GM18909 (cell line): ENCODE data around the gene CYB5B.

ENCODE experiments used
- ATAC-seq: cut with Tn5 transposase; IDR thresholded peaks from one replicate; pipeline ENCODE4 v1.9.1; 2021; ENCODE audit warnings: mild to moderate bottlenecking; ENCODE audit not compliant: unreplicated experiment, poor library complexity

Gene CYB5B

DNA sequence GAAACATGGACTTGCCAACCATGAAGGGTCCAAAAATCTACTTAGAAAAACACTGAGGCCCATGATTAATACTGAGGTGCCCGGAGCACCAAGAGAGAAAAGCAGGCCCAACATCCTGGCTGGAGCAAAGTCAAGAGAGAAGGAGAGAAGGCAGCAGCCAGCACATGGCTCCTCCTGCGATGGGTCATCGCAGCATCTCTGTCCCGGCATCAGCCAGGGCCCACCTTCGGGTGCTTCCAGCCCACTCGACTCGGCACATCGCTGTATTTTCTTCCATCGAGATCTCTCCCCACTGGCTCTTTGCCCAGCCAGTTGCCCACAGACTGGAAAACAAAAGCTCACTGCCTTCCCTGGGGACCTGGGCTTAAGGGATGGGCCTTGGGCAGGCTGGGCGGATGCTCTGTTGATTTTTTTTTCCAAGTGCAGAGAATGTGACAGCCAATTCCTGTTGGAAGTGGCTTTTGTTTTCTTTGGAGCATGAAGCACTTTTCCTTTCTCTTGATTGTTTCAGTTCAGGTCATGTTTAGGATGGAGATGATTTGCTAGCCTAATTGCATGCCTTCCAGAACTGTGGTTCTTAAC lies 58.1 kb downstream of the CYB5B start:
- no peak for ATAC-seq

DNA sequence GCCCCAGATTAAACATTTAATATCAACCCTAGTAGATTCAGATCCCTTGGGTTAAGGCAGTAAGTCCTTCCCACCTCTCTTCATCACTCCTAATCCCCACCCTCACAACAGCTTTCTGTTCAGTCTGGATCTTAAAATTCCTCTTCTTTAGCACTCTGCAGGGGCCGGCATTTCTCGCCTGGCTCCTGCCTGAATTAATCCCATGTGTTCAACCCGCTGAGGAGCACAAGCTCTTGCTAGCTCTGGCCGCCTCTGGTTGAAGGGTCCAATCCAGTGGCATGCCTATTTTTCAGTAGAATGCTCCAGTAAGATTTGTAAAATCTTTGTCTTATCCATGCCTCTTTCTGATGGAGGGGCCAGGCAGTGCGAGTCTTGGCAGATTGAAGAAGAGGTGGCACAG lies 59.2 kb downstream of the CYB5B start:
- ATAC-seq: no peak

DNA sequence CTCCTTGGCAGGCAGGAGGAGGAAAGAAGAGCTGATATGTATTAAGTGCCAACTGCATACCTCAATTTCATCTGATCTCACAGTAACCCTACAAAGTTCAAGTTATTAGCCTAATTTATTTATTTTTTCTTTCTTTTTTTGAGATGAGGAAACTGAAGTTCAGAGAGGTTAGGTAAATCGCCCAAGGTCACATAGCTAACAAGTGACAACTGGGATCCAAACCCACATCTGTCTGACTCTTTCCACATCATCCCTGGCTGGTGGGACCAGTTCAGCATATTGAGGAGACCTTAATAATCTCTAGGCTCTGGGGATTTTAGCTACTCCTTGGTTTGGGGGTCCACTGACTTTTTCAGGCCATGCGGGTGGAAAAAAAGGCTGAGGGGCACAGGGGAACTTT lies 60.9 kb downstream of the CYB5B start:
- ATAC-seq: no peak

DNA sequence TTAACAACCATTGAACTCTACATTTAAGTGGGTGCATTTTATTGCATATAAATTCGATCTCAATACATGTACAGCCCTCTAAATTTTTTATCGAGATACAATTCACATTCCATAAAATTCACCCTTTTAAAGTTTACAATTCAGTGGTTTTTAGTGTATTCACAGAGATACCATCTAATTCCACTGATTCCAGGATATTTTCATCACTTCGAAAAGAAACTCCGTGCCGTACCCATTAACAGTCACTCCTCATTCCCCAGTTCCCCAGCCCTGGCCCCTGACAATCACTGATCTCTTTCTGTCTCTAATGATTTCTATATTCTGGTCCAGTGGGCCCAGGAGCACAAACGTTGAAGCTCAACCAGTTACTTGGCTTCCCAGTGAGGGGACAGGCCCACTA lies 61.4 kb downstream of the CYB5B start:
- no peak for ATAC-seq

DNA sequence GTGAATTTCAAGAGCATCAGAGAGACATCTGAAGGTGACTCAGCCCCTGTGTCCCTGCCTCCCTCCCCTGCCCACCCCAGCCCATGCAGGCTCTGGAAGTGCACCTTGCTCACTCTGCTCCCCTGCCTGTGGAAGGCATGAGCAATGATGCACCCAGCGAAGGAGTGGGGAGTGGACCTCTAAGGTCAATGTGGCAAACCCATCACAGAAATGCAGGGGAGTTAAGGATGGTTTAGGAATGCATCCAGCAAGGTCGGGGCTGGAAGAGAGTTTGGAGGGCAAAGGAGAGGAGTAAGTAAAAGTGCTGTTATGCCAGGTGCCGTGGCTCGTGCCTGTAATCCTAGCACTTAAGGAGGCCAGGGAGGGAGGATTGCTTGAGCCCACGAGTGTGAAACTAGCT lies 61.9 kb downstream of the CYB5B start:
- ATAC-seq: no peak

DNA sequence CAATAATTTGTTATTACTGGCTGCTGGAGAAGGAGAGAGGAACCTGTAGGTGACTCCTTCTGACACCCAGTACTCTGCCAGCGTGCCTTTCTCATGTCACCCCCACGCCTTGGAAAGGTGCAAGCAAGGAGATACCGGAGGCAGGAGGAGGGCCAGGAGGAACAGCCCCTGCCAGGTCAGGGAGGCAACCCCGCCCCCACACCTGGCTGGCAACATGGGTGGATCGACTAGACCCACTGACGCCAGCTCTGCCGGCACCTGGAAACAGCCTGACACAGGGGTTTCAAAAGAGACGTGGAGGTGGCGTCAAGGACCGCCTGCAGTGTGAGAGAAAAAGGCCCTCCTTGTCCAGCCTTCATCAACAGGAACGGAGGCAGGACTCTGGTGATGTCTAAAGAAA lies 62.3 kb downstream of the CYB5B start:
- ATAC-seq: no peak

DNA sequence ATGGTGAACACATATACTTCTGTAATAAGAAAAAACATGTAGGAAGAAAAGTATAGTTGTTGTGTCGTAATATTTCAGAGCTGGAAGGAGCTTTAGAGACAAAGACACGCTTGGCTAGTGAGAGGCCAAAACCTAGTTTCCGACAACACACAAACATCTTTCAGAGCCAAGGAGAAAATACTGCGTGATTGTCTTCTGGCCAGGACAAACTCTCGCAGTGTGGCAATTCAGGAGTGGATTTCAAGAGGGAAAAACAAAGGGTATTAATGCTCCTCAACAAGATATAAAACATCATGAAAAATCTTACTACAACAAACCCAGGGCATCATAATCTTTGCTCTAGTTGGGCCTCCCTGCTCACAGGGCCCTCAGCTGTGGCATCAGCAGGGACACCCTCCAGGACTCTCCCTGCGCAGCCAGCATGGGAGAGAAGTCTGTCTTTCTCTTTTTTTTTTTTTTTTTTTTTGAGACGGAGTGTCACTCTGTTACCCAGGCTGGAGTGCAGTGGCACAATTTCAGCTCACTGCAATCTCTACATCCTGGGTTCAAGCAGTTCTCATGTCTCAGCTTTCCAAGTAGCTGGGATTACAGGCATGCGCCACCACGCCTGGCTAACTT lies 66.4 kb downstream of the CYB5B start:
- no peak for ATAC-seq

DNA sequence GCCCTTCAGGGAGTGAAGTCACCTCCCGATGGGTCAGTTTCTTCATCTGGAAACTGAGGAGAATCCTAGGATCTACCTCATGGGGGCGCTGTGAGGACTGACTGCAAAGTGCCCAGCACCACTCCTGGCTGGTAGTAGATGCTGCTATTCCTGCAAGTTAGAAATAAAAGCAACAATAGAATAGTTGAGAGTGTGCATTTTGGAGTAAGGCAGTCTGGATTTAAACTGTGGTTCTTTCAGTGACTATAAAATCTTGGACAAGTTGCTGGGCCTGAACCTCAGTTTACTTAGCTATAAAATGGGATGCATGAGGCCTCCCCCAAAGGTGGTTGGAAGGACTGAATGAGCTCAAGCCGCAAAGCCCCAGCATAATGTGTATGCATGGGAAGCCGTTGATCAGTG lies 70.6 kb downstream of the CYB5B start:
- no peak for ATAC-seq

DNA sequence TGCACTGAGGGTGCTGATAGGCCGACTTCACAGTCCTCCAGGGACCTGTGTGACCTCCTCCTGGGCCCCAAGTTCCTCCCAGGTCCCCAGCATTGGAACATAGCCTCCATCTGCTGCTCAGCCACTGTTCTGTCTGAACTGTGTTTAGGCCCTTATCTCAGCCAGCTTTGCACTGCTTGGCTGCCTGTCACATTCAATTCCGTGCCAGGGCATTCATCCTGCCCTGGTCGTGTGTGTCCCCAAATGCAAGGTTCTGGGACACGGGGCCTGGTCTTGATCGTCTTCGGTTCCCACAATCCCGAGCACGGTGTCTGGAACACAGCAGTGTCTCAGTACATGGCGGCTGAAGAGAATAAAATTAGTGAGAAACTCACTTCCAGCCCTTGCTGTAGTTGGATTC lies 71.4 kb downstream of the CYB5B start:
- ATAC-seq: no peak

DNA sequence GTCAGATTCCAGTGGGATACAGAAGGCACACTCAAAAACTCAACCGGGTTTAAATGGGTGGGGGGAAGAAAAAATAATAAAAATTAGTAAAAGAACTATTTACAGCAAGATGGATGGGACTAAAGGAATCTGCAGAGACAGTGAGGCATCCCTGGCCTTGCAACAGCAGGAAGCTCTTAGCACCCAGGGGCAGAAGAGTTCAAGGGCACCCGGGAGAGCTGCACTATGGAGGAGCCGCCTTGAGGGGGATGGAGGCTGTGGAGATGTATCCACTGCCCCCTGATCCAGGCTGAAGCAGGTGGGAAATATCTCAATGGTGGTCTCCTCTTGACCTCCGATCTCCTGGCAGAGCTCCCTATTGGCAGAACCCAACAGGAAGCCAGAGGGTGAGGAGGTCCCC lies 72.0 kb downstream of the CYB5B start:
- ATAC-seq: no peak

DNA sequence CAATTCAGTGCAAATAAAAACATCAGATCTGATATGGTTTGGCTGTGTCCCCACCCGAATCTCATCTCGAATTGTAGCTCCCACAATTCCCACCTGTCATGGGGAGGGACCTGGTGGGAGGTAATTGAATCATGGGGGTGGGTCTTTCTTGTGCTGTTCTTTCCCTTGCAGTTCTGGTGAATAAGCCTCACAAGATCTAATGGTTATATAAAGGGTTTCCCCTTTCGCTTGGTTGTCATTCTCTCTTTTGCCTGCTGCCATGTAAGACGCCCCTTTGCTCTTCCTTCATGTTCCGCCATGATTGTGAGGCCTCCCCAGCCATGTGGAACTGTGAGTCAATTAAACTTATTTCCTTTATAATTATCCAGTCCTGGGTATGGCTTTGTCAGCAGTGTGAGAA lies 72.5 kb downstream of the CYB5B start:
- ATAC-seq: no peak

DNA sequence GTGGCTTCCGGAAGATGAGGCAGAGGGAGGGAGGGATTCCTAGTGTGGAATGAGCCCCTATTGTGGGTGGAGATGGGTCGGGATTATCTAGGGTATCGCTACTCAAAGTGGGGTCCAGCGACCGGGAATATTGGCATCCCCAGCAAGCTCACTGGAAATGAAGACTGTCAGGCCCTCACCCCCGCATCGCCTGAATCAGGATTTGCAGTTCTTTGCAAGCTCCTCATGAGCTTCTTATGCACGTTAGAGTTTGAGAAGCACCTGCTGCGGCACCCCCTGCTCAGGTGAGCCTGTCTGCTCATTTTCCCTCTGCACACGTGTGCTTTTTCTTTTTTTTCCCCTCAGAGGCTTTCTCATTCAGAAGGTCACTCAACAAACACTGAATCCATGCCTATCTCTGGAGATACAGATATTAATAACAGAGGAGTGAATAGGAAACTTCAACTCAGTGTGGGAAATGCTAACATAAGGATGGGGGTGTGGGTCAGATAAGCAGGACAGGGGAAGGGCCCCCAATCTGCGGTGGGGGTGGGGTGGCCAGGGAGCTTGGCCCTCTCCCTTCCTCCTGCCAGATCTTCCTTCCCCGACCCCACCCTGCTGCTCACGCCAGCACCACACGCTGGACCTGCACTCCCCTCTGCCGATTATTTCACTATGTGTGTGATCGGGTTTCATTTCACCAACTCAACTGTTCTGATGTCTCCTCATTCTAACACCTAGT lies 73.6 kb downstream of the CYB5B start:
- no peak for ATAC-seq

DNA sequence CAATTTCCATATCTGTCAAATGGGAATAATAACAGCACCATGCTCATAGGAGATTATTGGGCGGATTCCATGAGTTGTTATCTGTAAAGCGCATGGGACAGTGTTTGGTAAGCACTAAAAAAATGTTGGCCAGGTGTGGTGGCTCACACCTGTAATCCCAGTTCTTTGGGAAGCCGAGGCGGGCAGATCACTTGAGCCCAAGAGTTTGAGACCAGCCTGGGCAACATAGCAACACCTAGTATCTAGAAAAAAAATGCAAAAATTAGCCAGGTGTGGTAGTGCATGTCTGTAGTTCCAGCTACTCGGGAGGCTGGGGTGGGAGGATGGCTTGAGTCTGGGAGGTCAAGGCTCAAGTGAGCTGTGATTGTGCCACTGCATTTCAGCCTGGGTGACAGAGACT lies 74.5 kb downstream of the CYB5B start:
- ATAC-seq: no peak

DNA sequence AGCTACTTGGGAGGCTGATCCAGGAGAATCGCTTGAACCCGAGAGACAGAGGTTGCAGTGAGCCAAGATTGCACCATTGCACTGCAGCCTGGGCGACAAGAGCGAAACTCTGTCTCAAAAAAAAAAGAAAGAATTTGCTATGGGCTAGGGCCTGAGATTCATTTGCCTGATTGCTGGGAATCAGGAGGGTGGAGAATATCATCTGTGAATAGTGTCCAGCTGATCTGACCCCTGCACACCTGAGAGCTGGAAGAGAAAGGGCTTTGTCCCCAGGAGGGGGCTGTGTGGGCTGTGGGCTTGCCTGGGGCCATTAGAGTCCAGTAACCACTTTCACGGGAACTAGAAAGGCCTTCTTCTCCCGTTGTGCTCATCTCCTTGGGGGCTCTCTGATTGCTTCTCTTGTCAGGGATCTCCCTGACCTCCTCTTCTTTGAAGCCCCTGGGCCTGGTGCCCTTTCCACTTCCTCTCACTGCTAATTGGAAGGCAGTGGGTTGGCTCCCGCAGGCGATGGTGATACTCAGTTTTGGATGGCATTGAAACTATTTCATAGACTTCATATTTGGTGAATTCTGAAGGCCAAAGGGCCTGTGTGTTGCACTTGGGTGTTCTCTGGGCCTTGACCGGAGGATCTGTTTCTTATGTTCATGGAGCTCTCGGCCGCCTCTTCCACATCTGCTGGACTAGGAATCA lies 75.3 kb downstream of the CYB5B start:
- no peak for ATAC-seq

DNA sequence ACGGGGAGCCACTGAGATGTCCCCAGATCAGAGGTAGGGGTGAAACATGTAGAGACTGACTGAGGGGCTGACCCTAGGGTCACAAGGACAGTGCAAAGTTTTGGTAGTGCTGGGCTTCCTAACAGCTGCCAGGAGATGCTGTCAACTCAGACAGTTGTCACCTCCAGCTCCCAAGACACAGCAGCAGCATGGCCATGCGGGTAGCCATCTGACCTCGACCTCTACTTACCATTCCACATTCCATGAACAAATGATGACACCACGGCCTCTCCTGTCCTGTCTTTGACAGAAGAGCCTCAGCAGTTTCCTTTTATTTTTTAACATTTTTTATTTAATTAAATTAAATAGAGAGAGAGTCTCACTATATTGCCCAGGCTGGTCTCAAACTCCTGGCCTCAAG lies 76.1 kb downstream of the CYB5B start:
- no peak for ATAC-seq

DNA sequence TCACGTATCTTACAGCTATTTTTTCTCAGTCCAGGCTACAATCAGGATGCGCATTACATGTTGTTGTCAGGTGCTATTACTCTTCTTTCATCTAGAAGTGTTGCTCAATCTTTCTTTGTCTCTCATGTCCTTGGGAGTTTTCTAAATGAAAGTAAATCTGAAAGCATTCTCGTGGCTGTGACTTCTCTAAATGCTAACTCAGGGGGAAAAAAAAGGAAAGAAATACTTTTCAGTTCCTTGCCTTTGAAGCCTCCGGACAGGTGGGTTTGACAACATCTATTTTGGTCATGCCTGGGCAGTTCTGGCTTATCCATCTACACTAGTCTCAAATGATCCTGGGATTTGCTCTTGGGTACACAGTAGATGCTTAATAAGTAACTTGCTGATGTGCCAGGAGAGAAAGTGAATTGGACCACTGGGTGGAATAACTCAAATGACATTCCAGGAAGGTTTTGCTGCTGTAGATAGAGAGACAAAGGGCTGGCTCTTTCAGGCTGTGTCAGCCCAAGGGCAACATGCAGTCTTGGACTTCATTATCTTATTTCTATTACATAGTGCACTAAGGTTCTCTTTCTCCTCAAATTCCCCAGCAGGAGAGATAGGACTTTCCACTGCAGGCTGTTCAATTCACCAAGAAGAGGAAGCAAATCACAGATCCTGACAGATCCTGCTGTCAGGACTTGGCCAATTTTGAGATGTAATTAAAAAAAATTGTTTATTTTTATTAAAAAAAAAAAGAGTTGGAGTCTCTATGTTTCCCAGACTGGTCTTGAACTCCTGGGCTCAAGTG lies 77.7 kb downstream of the CYB5B start:
- no peak for ATAC-seq

DNA sequence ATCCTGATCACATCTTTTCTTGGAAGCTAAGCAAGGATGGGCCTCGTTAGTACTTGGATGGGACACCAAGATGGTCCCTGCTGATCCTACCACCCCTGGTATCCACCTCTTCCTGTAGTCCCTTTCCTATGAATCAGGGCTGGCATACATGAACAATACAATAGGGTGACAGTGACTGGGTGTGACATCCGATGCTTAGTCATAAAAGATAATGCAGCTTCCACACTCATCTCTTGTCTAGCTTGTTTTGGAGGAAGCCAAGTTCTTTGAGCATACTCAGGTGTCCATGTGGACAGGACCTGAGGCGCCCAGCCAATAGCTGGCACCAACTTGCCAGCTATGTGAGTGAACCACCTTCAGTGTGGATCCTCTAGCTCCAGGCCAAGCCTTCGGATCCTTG lies 78.8 kb downstream of the CYB5B start:
- ATAC-seq: no peak

DNA sequence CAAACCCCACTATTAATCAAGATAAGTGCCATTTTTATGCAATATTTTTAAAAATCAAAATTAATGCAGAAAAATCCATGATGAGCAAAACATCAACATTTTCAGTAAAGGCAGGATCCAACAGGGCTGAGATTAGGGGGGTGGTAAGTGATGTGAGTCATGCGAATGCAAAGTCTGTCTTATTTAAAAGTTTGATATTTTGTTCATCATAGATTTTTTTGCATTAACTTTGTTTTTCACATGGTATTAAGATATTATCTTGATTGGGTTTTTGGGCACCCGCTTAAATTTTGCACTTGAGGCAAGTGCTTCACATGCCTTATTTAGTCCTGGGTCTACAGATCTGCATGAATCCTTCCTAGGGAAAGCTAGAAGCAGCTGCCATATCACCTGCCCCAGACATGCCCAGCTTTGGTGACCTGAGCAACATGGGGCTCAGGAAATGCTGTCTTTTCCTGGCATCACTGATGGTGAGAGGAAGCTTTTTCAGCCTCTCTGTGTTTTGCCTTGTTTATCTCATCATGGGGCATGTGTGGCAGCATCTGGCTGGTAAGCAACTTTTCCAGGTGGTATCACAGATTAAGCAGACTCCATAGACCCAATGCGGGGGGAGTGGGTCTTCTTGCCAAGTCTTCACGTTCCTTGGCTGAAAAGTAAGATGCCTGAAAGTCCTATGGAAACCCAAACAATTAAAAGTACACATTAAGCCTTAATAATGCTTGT lies 83.8 kb downstream of the CYB5B start:
- no peak for ATAC-seq

DNA sequence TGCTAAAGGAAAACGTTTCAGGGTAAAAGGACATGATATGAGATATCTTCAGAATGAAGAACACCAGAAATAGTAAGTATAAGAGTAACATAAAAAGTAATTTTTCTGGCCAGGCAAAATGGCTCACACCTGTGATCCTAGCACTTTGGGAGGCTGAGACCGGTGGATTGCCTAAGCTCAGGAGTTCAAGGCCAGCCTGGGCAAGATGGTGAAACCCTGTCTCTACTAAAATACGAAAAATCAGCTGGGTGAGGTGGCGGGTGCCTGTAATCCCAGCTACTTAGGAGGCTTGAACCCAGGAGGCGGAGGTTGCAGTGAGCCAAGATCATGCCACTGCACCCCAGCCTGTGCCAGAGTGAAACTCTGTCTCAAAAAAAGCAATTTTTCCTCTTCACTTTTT lies 84.7 kb downstream of the CYB5B start:
- ATAC-seq: no peak

DNA sequence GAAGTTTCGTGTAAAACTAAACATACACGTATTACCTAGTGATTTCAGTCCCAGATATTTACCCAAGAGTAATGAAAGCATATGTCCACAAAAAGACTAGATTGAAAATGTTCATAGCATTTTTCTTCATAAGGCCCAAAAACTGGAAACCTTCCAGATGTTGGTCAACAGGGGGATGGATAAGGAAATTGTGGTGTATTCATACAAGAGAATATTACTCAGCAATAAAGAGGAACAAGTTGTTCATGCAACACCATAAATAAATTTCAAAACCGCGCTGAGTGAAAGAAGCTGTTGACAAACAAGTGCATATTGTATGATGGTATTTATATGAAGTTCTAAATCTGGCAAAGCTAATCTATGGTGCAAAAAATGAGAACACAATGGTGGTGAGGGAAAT lies 87.2 kb downstream of the CYB5B start:
- no peak for ATAC-seq
